Measurements from ENCODE around the gene PITPNC1. TPM values are rescaled to one million over a fixed set of nuclear protein-coding genes. Genes with fewer than 3 reads are reported as not detected.

Gene PITPNC1
- total and polyA plus RNA-seq, 4 donors: 2.3 to 29.6 (median 17.8) TPM

DNA sequence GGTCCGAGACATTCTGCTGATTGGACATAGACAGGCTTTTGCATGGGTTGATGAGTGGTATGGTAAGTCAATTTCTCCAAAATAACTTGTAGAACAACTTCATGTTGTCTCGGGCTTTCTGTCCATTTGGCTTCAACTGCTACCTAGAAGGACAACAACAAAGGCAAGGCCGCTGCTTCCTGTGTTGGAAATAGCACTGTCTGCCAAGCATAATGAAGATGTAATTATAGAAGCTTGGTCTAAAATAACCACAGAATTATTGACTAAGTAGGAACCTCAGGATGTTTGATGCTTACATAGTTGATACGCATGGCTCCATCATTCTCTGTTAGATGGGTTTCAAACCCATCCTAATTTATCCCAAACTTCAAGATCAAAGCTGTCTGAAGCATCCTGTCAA, 298.4 kb downstream of the PITPNC1 start:
- intact Hi-C loops (cut with DNase I): no loop called here
- Histone ChIP-seq H3K36me3 (ENCODE audit: control insufficient read depth in 1 of 2, insufficient read depth in 2 of 2, low read length in 1 of 2) (no peaks in the 10 kb centered on the region), H3K9me3 (ENCODE audit: control insufficient read depth, low read length) (no peaks in the 10 kb centered on the region), H3K27ac (ENCODE audit: low read depth in 1 of 2, low read length in 2 of 2) (no peak overlapping the region), H3K27me3 (ENCODE audit: control insufficient read depth in 1 of 2, insufficient read depth in 2 of 2, low read length in 1 of 2) (no peaks in the 10 kb centered on the region), H3K4me3 (ENCODE audit: low read length in 2 of 2) (no peak overlapping the region), H3K4me1 (ENCODE audit: control insufficient read depth in 1 of 2, insufficient read depth in 2 of 2, low read length in 2 of 2) (no peaks in the 10 kb centered on the region)
- DNase-seq: no peak
- no peak for ATAC-seq (ENCODE audit: low FRiP score)
- 65 to 72% methylated on average over 4 of the region's 4 CpGs for WGBS, 2 donors

DNA sequence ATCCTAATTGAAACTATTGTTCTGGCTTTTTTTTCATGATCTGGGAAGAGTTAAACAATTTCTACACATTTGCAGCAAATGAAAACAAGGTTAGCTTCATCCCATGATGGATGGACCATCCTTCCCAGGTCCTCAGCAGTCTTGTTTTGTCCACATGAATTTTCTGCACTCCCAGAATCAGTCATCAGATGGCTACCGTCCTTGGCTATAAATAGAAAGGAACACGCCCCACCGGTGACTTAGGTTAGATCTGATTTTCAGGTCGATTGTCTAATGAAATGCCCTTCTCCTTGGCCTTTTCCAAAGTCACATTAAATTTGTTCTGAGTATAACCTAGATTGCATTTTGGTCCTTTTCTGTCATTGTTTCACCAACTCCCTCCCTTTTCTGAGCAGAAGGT, 299.2 kb downstream of the PITPNC1 start:
- 72 to 79% methylated on average over 4 of the region's 4 CpGs for WGBS, 2 donors
- no peak for ATAC-seq (ENCODE audit: low FRiP score)

DNA sequence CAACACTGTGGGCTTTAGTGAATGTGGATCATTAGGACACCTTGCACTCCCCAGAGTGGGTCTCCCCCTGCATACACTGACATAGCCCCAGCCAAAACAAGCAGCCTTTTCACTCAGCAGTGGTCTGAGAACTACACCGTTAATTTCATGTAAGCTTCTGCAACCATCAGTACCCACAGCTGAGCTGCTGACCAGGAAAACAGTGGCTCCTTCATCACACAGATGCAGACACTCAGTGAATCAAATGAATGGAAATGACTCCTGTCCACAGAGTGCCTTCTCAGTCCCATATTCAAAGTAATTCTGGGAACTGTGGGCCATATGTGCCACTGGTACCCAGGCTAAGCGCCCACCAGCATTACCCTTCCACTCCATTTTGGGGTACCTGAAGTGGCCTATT, 301.3 kb downstream of the PITPNC1 start:
- Histone ChIP-seq H3K36me3 (ENCODE audit: control insufficient read depth in 1 of 2, insufficient read depth in 2 of 2, low read length in 1 of 2) (no peaks in the 10 kb centered on the region), H3K27me3 (ENCODE audit: control insufficient read depth in 1 of 2, insufficient read depth in 2 of 2, low read length in 1 of 2) (no peaks in the 10 kb centered on the region), H3K4me3 (ENCODE audit: low read length in 2 of 2) (no peak overlapping the region), H3K9me3 (ENCODE audit: control insufficient read depth, low read length) (no peaks in the 10 kb centered on the region), H3K27ac (ENCODE audit: low read depth in 1 of 2, low read length in 2 of 2) (no peak overlapping the region), H3K4me1 (ENCODE audit: control insufficient read depth in 1 of 2, insufficient read depth in 2 of 2, low read length in 2 of 2) (no peaks in the 10 kb centered on the region)
- intact Hi-C loops (cut with DNase I): no loop called here
- ATAC-seq (ENCODE audit: low FRiP score) (no peak), DNase-seq (no peak)
- WGBS, 2 donors: 94 to 95% methylated on average over 2 of the region's 2 CpGs

More for the DNA sequence above, 299.2 kb downstream of the PITPNC1 start:
- DNase-seq: no peak
- Histone ChIP-seq H3K27ac (ENCODE audit: low read depth in 1 of 2, low read length in 2 of 2) (no peak overlapping the region), H3K4me3 (ENCODE audit: low read length in 2 of 2) (no peak overlapping the region), H3K27me3 (ENCODE audit: control insufficient read depth in 1 of 2, insufficient read depth in 2 of 2, low read length in 1 of 2) (no peaks in the 10 kb centered on the region), H3K9me3 (ENCODE audit: control insufficient read depth, low read length) (no peaks in the 10 kb centered on the region), H3K36me3 (ENCODE audit: control insufficient read depth in 1 of 2, insufficient read depth in 2 of 2, low read length in 1 of 2) (no peaks in the 10 kb centered on the region), H3K4me1 (ENCODE audit: control insufficient read depth in 1 of 2, insufficient read depth in 2 of 2, low read length in 2 of 2) (no peaks in the 10 kb centered on the region)
- intact Hi-C loops (cut with DNase I): no loop called here

DNA sequence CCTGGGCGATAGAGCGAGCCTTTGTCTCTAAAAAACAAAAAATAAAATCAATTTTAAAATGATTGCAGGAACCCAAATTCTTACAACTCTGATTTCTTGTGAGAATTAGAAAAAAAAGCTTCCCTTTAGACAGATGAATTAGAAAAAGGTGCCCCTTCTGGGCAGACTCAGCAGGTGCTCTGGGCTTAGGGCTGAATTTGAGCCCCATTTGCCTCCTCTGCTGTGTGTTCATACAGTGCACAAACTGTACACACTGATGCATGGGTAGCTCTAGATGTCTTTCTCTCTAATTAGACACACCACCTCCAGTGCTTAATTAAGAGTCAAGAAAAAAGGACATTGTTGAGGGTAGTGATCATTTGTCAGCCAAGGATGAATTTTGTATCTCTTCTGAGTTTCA, 302.1 kb downstream of the PITPNC1 start:
- ATAC-seq (ENCODE audit: low FRiP score): no peak
- WGBS, 2 donors: 97 to 98% methylated on average over 2 of the region's 2 CpGs
- no peak overlapping the region for H3K4me3 ChIP-seq (ENCODE audit: low read length in 2 of 2)
- no peaks in the 10 kb centered on the region for H3K4me1 ChIP-seq (ENCODE audit: control insufficient read depth in 1 of 2, insufficient read depth in 2 of 2, low read length in 2 of 2)
- H3K27ac ChIP-seq (ENCODE audit: low read depth in 1 of 2, low read length in 2 of 2): no peak overlapping the region
- H3K9me3 ChIP-seq (ENCODE audit: control insufficient read depth, low read length): no peaks in the 10 kb centered on the region
- no peaks in the 10 kb centered on the region for H3K36me3 ChIP-seq (ENCODE audit: control insufficient read depth in 1 of 2, insufficient read depth in 2 of 2, low read length in 1 of 2)
- intact Hi-C loops (cut with DNase I): no loop called here
- no peak for DNase-seq
- no peaks in the 10 kb centered on the region for H3K27me3 ChIP-seq (ENCODE audit: control insufficient read depth in 1 of 2, insufficient read depth in 2 of 2, low read length in 1 of 2)

DNA sequence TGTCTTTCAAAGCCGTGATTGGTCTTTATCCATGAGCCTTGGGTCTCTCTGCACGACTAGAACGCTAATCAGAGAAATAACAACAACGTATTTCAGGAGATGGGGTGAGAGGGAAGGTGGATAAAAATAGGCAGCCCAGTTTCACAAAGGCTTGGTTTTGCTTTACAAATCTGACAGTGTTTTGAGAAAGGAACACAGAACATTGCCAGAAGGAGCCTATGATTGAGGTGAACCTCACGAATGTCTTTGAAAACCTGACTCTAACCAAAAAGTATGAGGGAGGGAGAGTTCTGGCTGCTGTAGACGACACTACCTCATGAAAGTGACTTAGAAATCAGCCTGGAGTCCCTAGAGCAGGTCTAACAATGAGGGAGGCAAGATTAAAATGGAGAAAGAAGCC, 302.6 kb downstream of the PITPNC1 start:
- WGBS, 2 donors: 64 to 78% methylated on average over 6 of the region's 6 CpGs
- H3K4me3 ChIP-seq (ENCODE audit: low read length in 2 of 2): no peak overlapping the region
- ATAC-seq (ENCODE audit: low FRiP score) (no peak), DNase-seq (no peak)
- no peaks in the 10 kb centered on the region for H3K36me3 ChIP-seq (ENCODE audit: control insufficient read depth in 1 of 2, insufficient read depth in 2 of 2, low read length in 1 of 2)
- no peaks in the 10 kb centered on the region for H3K27me3 ChIP-seq (ENCODE audit: control insufficient read depth in 1 of 2, insufficient read depth in 2 of 2, low read length in 1 of 2)
- no peaks in the 10 kb centered on the region for H3K4me1 ChIP-seq (ENCODE audit: control insufficient read depth in 1 of 2, insufficient read depth in 2 of 2, low read length in 2 of 2)
- H3K27ac ChIP-seq (ENCODE audit: low read depth in 1 of 2, low read length in 2 of 2): no peak overlapping the region
- intact Hi-C loops (cut with DNase I): no loop called here
- no peaks in the 10 kb centered on the region for H3K9me3 ChIP-seq (ENCODE audit: control insufficient read depth, low read length)

DNA sequence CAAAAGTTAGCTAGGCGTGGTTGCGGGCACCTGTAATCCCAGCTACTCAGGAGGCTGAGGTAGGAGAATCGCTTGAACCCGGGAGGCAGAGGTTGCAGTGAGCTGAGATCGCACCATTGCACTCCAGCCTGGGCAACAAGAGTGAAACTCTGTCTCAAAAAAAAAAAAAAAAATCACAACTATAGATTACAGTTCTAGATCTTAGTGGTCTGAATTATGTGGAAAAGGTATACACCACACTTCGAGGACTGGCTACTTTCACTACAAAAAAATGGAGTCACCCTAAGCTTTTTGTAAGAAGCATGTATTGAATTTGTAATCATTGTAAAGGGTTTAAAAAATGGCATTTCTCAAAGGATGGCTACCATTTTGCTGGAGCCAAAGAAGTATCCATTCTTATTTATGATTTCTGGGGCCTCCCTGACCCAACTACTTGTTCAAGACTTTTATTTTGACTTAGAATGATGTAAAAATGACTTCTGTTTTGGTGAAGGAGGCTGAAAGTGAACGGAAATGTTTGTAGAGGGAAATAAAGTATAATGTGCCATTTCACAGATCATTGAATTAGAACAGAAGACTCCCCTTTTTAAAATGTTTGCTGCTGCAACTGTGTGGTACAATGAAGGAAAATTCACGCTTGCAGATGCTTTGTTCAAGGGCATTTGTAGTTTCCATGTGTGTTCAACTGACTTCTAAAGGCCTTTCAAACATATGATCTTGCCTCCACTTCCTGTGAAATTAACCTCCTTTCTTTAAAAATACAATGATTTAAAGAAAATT, 303.6 kb downstream of the PITPNC1 start:
- Histone ChIP-seq H3K36me3 (ENCODE audit: control insufficient read depth in 1 of 2, insufficient read depth in 2 of 2, low read length in 1 of 2) (no peaks in the 10 kb centered on the region), H3K9me3 (ENCODE audit: control insufficient read depth, low read length) (no peaks in the 10 kb centered on the region), H3K27ac (ENCODE audit: low read depth in 1 of 2, low read length in 2 of 2) (no peak overlapping the region), H3K4me3 (ENCODE audit: low read length in 2 of 2) (no peak overlapping the region), H3K4me1 (ENCODE audit: control insufficient read depth in 1 of 2, insufficient read depth in 2 of 2, low read length in 2 of 2) (no peaks in the 10 kb centered on the region), H3K27me3 (ENCODE audit: control insufficient read depth in 1 of 2, insufficient read depth in 2 of 2, low read length in 1 of 2) (no peaks in the 10 kb centered on the region)
- DNase-seq: no peak
- intact Hi-C loops (cut with DNase I): no loop called here
- no peak for ATAC-seq (ENCODE audit: low FRiP score)
- WGBS, 2 donors: 94 to 97% methylated on average over 7 to 8 of the region's 8 CpGs

DNA sequence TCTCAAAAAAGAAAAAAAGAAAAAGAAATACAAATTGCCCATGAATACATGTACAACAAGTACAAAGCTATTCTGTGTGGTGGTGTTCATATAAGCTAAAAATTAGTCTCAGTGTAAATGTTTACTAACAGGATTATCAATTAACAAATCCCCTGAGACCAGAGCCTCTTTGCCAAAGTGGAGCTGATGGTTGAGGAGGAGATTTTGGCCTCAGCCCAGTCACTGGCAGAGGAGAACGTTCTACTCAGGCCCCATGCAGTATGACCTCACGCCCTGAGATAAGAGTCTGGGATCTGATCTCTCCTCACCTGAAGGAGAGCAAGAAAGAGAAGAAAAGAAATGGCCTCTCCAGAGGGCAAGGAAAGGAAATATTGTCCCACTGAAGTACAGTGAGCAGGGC, 305.1 kb downstream of the PITPNC1 start:
- DNase-seq: no peak
- H3K36me3 ChIP-seq (ENCODE audit: control insufficient read depth in 1 of 2, insufficient read depth in 2 of 2, low read length in 1 of 2): no peaks in the 10 kb centered on the region
- no peak for ATAC-seq (ENCODE audit: low FRiP score)
- no peaks in the 10 kb centered on the region for H3K27me3 ChIP-seq (ENCODE audit: control insufficient read depth in 1 of 2, insufficient read depth in 2 of 2, low read length in 1 of 2)
- intact Hi-C loops (cut with DNase I): no loop called here
- WGBS, 2 donors: 52 to 57% methylated on average over 2 of the region's 2 CpGs
- no peak overlapping the region for H3K4me3 ChIP-seq (ENCODE audit: low read length in 2 of 2)
- no peaks in the 10 kb centered on the region for H3K4me1 ChIP-seq (ENCODE audit: control insufficient read depth in 1 of 2, insufficient read depth in 2 of 2, low read length in 2 of 2)
- H3K9me3 ChIP-seq (ENCODE audit: control insufficient read depth, low read length): no peaks in the 10 kb centered on the region
- H3K27ac ChIP-seq (ENCODE audit: low read depth in 1 of 2, low read length in 2 of 2): no peak overlapping the region

DNA sequence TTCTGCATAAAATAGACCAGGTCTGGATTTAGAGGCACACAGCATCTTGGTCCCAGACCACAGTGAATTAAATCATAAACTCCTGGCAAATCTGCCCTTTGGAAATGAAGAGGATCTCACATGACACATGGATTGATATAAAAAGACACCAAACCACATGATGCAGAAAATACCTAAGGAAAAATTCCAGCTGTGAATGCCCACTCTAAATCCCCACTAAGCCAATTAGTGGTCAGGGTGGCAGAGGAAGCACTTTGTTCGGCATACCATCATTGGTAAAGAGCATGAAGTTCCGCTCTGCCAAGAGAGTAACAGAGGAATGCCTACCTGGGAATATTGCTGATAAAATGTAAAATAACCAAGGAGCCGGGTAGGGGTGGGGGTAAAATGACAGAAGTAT, 308.3 kb downstream of the PITPNC1 start:
- no peak for DNase-seq
- WGBS, 2 donors: 93 to 96% methylated on average over 3 of the region's 3 CpGs
- Histone ChIP-seq H3K4me1 (ENCODE audit: control insufficient read depth in 1 of 2, insufficient read depth in 2 of 2, low read length in 2 of 2) (peaks cover 0 to 2% of the 10 kb centered on the region in 2 donors), H3K27me3 (ENCODE audit: control insufficient read depth in 1 of 2, insufficient read depth in 2 of 2, low read length in 1 of 2) (no peaks in the 10 kb centered on the region), H3K9me3 (ENCODE audit: control insufficient read depth, low read length) (no peaks in the 10 kb centered on the region), H3K27ac (ENCODE audit: low read depth in 1 of 2, low read length in 2 of 2) (no peak overlapping the region), H3K36me3 (ENCODE audit: control insufficient read depth in 1 of 2, insufficient read depth in 2 of 2, low read length in 1 of 2) (no peaks in the 10 kb centered on the region), H3K4me3 (ENCODE audit: low read length in 2 of 2) (no peak overlapping the region)
- intact Hi-C loops (cut with DNase I): loop anchor here in 1 of 2 donors (5.0 kb wide), 1 partner anchor 308 kb away; the partner anchor contains the start of gene PITPNC1
- ATAC-seq (ENCODE audit: low FRiP score): no peak

DNA sequence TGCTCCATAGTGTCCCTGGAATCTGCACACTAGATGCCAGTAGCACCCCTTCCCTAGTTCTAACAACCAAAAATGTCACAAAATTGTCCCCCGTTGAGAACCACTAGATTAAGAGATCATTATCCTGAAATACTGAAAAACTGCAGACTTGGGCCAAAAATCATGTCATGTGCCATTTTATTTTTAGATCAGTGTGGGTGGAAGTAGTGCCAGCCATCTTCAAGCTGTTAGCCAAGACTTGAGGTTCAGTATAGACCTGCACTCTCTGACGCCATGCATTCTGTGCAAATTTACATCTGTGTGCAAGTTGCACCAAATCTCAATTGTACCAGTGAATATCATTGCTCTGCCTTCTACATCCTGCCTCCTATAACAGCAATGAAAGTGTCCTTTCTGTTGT, 309.2 kb downstream of the PITPNC1 start:
- H3K27ac ChIP-seq (ENCODE audit: low read depth in 1 of 2, low read length in 2 of 2): no peak overlapping the region
- 7 to 8% methylated on average over 2 of the region's 2 CpGs for WGBS, 2 donors

More for the DNA sequence above, 309.2 kb downstream of the PITPNC1 start:
- Histone ChIP-seq H3K4me3 (ENCODE audit: low read length in 2 of 2) (no peak overlapping the region), H3K27me3 (ENCODE audit: control insufficient read depth in 1 of 2, insufficient read depth in 2 of 2, low read length in 1 of 2) (no peaks in the 10 kb centered on the region), H3K9me3 (ENCODE audit: control insufficient read depth, low read length) (no peaks in the 10 kb centered on the region), H3K36me3 (ENCODE audit: control insufficient read depth in 1 of 2, insufficient read depth in 2 of 2, low read length in 1 of 2) (no peaks in the 10 kb centered on the region), H3K4me1 (ENCODE audit: control insufficient read depth in 1 of 2, insufficient read depth in 2 of 2, low read length in 2 of 2) (peaks cover 0 to 2% of the 10 kb centered on the region in 2 donors)
- intact Hi-C loops (cut with DNase I): loop anchor here in 1 of 2 donors (5.0 kb wide), 1 partner anchor 309 kb away; the partner anchor contains the start of gene PITPNC1
- DNase-seq: no peak
- ATAC-seq (ENCODE audit: low FRiP score): no peak
